Islet of Langerhans (tissue), 1 donor: ENCODE measurements around the gene PARL.

Source experiments
- FAIRE-seq: peaks from one replicate; lab custom pipeline; 2011; peaks lifted over from hg19 to GRCh38; lab: Jason Lieb, UNC

The PARL gene

GRCh38 chr3:183884427-183885296 lies at the start of gene PARL:
Gene PARL (minus strand): TSS chr3:183884880. CDS start chr3:183884846, 34 bp downstream.
- FAIRE-seq = no peak

- no peak for FAIRE-seq
These were observed 48.5 kb upstream of the PARL start for GRCh38 chr3:183933160-183933559.

- FAIRE-seq = no peak
These were observed 47.2 kb upstream of the PARL start for GRCh38 chr3:183931881-183932280.

GRCh38 chr3:183930086-183930485 lies 45.4 kb upstream of the PARL start:
- no peak for FAIRE-seq

GRCh38 chr3:183927059-183927458 lies 42.4 kb upstream of the PARL start:
- no peak for FAIRE-seq

DNA sequence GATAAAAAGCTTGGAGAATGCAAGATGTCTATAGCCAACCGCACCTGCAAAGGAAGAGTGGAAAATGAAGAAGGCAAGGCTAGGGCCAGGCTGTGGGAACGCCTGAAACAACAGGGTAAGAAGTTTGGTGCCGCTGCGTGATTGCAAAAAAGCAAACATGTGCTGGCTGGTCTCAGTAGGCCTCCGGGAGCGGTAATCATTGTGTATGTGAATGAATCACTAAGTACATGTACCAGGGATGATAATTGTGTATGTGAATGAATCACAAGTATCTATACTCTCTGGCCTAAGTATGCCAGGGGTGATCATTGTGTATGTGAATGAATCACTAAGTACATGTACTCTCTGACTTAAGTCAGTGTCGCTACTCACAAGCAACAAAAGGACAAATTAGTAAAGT lies 40.3 kb upstream of the PARL start:
- FAIRE-seq = no peak

GRCh38 chr3:183924543-183924942 lies 39.9 kb upstream of the PARL start:
- no peak for FAIRE-seq

GRCh38 chr3:183922421-183922820 lies 37.7 kb upstream of the PARL start:
- no peak for FAIRE-seq

DNA sequence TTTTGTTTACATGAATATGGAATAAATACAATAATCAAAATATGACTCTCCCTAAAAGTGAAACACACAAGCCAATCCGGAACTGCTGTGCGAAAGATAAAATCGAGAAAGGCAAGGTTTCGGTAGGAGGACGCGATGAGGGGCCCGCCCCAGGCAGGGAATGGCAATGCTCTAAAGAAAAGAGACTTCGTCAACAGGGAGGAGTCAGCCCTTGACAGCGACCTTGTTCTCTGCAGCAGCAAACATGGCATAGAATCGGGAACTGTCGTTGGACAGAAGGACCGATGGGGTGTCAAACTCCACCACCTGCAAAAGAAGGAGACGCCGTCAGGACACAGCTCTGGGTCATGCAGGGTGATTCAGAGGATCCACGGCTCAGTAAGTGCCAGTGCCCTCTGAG lies 36.4 kb upstream of the PARL start:
- FAIRE-seq = no peak

GRCh38 chr3:183920416-183920815 lies 35.7 kb upstream of the PARL start:
- no peak for FAIRE-seq

DNA sequence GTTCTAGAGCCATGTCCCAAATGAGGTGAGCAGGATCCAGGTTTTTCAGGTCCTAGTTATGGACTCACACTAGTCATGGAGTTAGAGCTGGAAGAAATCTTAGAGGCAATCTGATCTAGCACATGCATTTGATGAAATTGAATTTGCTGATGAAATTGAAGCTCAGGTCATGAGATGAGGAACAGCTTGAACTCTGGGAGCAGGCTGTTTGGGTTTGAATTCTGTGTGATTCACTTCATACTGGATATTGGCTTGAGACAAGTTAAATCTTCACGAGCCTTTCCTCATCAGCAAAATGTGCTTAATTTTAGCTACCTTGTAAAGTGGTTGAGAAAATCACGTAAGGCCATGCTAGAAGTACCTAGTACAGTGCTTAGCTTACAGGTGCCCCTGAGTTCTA lies 33.5 kb upstream of the PARL start:
- no peak for FAIRE-seq

DNA sequence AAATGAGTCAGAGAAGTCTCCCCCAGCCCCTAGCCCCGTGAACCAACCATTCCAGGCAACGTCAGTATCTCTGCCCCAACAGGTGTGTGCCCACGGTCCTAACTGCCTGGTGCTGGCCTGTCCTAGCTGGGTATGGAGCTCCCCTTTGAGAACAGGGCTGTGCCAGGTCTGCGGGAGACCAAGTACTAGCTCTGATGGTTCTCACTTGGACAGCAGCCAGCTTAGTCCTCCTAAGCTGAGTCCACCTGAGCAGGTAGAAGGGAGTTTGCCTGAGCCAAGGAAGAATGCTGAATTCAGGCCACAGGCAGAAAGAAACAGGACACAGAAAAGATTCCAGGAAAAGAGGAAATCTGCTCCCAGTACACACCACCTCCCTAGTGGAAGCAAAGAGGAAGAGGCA lies 33.1 kb upstream of the PARL start:
- FAIRE-seq = no peak

DNA sequence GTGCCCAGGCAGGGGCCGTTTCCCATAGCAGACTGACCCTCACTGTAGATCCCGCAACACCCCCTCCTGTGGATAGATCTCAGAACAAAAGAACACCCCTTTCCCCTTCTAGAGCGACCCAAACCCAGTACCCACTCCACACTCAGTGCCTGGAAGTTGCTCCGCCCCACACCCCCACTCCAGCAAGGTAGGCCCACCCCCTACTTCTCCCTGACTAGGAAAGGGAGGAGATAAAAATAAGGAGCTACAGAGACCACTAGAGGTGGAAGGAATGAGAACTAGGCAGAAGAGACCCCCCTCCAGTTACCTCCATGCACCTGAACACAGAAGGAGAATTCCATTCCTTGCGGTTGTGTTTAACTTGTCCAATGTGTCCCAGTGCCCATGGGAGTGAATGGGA lies 30.2 kb upstream of the PARL start:
- FAIRE-seq = no peak

GRCh38 chr3:183913580-183913920 lies 28.9 kb upstream of the PARL start:
- FAIRE-seq = no peak

DNA sequence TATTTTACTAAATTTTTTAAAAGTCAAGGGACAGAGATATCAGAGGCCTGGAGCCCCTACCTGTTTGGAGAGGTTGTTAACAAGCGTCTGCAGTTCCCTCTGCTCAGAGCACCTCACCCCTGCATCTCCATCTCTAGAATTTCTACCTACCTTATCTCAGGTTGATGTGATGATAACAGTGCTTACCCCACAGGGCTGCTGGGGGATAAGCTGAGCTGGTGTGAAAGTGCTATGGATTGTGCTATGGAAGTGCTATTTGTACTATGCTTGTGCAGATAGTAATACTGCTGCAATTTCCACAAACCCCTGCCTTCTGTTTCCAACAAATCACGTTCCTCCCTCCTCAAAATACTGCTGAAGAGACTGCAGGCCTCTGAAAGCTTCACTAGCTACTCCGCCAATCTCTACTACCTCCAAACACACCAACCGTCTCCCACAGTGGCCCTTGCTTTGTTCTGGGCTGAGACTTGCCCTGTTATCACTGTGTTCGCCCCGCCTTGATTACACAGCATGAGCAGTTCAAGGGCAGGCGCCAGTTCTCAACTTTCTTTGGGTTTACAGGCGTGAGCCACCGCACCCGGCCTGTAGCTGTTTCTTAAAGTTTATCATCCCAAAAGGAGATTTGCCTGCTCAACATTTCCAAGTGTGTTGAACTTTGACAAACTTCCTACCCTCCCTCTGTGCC lies 28.4 kb upstream of the PARL start:
- no peak for FAIRE-seq

- no peak for FAIRE-seq
These were observed 27.3 kb upstream of the PARL start for GRCh38 chr3:183911763-183912506.

- no peak for FAIRE-seq
These were observed 26.4 kb upstream of the PARL start for GRCh38 chr3:183911087-183911486.

DNA sequence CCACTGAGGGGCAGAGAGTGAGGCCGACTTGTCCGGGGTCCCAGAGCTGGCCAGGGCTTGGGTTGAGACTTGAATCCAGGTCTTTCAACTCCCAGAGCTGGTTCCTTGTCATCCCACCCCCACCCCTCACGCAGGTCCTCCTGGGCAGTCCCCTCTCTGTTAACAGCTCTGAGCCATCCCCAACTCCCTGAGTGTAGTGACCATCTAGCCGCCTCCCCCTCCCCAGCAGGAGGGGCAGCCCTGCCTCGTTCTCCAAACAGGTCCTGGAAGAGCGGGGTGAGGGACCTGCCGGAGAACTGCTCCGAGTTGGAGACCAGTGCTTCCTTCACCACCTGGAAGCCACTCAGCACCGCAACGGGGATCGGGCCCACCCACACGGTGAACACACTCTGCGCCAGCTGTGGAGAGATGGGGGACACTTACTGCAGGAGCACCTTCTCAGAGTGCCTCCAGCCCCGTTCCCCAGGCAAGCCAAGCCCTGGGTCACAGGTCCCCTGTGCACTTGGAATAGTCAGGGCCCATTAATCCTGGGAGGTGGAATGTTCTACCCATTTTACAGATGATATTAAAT lies 24.4 kb upstream of the PARL start:
- FAIRE-seq = no peak

GRCh38 chr3:183907911-183908331 lies 23.2 kb upstream of the PARL start:
- FAIRE-seq = no peak

DNA sequence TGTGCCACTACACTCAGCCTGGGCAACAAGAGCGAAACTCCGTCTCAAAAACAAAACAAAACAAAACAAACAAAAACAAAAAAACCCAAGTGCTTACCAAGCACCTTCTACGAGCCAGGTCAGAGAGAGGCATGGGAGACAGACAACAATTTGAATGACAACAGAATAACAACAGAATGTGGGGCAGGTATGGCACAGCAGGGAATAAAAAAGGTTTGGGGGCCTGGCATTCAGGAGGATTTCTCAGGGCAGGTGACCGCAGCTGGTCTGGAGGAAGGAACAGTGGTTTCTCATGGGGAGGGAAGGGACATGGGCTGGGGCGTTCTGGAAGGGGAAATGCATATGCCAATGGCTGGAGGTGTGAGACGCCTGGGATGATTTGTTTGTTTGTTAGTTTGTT lies 22.5 kb upstream of the PARL start:
- no peak for FAIRE-seq

DNA sequence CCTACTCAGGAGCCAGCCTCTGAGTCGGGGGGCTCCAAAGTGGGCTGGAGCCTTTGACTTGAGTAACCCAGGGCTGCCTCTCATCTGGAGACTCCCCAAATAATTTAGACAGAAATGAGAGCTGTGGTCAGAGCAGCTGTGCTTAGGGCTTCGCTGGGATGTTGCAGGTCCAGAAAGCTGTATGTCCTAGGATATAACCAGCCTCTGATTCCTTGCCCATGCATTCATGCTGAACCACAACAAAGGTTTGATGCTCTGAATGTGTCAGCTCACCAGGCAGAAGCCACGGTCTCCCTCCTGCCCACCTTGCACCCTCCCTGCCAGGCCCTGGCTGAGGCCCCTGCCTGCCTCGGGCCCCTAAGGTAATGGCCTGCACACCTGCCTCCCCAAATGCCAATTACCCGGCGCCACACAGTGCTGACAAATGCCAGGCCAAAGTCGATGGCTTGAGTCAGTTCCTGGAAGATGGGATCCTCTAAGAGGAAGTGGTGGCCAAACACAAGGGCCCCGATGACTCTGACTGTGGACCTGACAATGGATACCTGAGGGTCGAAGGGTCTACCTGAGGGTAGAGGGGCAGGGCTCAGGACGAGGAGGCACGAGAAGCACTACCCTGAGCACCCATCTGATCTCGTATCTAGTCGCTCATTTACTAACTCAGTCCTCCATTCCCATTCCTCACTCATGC lies 21.7 kb upstream of the PARL start:
- FAIRE-seq = no peak
